ENCODE data around the gene GFRA4.

Gene GFRA4

DNA sequence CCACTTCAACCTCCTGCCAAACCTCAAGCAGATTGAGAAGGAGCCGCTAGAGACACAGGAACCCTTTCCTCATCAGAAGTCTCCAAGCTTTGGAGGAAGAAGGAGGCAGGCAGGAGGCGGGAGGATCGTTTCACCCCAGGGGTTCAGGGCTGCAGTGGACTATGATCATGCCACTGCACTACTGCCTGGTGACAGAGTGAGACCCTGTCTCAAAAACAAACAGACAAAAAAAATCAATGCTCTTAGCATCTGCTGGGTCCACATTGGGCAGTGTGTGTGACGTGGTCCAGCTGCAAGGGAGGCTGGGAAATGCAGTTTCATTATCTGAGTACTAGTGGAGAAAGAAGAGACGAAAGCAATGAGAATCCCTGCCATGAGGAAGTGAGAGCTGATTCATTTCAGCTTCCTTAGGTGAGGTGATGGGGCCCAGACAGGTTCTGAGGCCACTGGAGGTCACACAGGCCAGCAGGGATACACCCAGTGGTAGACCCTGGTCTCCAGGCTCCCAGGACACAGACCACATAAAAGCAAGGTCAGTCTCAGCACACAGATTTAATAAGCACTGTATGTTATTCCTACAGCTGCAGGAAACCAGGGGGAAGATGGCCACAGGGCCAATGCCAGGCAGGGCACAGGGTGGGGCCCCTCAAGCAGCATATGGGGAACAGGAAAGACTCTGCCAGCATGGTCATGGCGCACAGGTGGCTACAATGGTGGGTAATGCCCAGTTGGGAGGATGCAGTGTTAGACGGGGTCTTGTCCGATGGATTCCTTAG lies 4.3 kb downstream of the GFRA4 start:
- TF ChIP-seq, protein P1, sequence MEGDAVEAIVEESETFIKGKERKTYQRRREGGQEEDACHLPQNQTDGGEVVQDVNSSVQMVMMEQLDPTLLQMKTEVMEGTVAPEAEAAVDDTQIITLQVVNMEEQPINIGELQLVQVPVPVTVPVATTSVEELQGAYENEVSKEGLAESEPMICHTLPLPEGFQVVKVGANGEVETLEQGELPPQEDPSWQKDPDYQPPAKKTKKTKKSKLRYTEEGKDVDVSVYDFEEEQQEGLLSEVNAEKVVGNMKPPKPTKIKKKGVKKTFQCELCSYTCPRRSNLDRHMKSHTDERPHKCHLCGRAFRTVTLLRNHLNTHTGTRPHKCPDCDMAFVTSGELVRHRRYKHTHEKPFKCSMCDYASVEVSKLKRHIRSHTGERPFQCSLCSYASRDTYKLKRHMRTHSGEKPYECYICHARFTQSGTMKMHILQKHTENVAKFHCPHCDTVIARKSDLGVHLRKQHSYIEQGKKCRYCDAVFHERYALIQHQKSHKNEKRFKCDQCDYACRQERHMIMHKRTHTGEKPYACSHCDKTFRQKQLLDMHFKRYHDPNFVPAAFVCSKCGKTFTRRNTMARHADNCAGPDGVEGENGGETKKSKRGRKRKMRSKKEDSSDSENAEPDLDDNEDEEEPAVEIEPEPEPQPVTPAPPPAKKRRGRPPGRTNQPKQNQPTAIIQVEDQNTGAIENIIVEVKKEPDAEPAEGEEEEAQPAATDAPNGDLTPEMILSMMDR (conservative IDR thresholded peaks at IDR 0.05; ENCODE audit: low read length): no peak
- no peak for DNase-seq (ENCODE audit: low read depth)
- H3K4me3 ChIP-seq (ENCODE audit: low read length): no peak overlapping the region

DNA sequence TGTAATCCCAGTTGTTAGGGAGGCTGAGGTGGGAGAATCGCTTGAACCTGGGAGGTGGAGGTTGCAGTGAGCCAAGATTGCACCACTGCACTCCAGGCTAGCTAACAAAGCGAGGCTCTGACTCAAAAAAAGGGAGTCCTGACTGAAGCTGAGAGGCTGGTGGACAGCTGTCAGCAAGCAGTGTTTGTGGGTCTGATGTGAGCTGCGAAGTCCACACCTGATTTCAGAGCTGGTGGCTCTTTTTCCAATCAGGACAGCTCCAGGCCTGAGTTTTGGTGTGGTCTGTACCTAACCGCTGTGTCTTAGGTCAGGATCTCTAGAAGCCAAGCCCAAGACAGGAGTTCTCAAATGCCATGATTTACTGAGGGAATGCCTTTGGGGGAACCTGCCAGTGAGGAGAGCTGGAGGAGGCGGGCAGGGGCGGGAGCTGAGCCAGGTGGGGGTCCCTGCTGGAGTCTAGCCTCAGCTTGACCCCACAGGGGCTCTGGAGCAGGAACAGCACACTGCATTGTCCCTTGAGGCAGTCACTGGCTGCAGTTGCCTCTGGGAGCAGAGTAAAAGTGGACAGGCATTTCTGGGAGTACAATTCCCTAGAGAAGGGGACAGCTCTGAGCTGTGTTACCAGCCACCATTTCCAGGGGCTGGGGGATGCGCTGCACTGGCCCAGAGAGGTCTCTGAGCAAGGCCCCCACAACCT lies 5.0 kb downstream of the GFRA4 start:
- H3K4me3 ChIP-seq (ENCODE audit: low read length): no peak overlapping the region
- TF ChIP-seq, protein P1 (conservative IDR thresholded peaks at IDR 0.05; ENCODE audit: low read length): no peak

DNA sequence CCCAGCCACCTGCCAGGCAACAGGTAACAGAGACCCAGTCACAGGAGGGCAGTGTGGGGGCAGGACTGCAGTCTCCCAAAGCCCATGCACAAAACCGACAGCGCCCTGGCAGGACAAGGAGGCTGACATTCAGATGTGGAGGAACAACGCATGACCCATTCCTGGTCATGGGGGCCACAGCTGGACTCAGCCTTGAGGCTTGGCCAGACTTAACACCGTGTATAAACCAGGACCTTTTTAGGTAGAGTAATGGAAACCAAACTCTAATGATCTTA lies 8.1 kb downstream of the GFRA4 start:
- DNase-seq (ENCODE audit: low read depth): no peak
- no peak overlapping the region for H3K4me3 ChIP-seq (ENCODE audit: low read length)
- TF ChIP-seq, protein P1 (conservative IDR thresholded peaks at IDR 0.05; ENCODE audit: low read length): no peak

More for the DNA sequence above, 5.0 kb downstream of the GFRA4 start:
- DNase-seq (ENCODE audit: low read depth): no peak

DNA sequence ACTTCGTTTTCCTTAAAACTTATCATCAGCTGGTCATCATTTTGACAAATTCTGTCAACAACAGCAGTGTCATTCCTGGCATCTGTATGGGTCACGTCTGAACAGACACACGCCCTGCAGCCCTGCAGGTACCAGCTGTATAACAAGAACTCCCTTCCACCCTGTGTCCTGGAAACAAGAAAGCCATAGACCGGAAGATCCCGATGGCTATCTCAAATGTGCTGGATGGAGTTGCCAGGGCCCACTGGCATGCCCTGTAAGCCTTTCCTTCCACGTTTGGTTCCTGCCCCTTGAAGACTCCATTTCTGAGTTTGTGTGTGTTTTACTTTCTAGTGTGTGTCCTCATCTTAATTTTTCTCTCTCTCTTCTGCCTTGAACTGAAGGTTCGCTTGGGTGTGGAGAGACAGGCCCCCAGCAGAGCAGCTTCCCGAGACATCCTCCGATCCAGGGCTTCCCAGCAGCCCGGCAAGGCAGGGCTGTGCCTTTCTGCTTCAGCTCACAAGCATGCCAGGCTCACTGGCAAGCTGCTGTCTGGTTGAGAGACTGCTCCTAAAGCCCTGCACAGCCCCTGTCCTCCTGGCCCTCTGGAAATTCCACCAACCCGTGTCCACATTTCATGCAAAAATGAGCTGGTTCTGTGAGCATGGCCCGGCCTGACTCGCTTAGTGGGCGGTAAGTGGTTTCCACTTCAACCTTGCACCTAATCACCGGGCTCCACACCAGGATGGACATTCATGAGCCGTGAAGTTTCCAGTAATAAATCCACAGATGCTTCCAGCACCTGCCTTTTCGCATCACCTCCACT lies 8.7 kb downstream of the GFRA4 start:
- TF ChIP-seq, protein P1 (conservative IDR thresholded peaks at IDR 0.05; ENCODE audit: low read length): no peak
- DNase-seq (ENCODE audit: low read depth): no peak
- H3K4me3 ChIP-seq (ENCODE audit: low read length): no peak overlapping the region

DNA sequence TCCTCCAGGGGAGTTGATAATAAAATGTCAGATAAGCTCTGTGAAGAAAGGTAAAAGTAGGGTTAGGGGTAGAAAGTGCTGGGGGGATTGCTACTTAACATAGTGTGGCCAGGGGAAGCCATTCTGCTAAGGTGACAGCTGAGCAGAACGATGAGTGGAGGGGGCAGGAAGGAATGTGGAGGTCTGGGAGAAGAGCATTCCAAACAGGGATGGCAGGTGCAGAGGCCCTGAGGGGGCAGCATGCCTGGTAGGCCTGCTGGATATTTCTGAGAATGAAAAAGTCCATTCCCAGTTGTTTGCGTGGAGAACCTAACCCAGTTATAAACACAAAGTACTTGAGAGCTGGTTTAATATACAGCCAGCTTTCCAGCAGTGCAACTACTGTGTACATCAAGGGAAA lies 9.3 kb downstream of the GFRA4 start:
- no peak overlapping the region for H3K4me3 ChIP-seq (ENCODE audit: low read length)
- TF ChIP-seq, protein P1 (conservative IDR thresholded peaks at IDR 0.05; ENCODE audit: low read length): no peak
- DNase-seq (ENCODE audit: low read depth): no peak

DNA sequence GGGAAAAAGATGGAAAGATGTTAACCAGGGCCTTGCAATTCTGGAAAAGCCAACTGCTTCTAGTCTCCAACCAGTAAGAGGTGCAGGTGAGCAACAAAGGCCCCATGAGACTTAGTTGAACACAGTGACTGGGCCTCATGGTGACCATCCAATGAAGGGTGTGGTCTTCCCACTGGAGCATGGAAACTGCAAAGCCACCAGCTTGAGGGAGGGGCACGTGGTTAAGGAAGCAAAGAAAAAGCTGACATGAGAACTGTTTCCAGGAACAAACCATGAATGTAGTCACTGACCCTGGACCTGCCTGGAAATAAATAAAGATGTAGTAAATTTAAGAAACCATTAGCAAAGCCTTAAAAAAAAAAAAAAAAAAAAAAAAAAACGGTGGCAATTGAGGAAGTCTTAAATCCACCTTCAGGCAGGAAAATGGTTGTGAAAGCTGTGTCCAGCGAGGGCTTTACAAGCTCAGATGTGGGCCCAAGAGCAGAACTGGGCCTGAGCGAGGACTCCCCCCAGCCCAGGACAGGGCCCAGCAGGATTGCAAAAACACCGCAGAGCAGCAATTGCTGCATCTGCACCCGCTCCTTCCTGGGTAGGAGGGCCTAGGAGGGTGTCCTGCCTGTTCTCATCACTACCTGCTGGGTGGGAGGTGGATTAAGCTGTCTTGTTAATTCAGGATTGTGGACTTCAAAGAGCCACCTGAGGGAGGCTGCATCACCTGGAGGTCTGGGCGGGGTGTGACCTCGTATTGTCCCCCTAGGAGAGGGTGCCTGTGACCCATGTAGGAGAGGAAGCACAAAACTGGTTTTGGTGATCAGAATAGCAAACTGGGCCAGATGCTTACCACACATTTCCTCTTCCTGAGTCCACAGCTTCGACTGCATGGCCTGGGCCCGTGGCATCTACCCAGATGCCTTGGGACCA lies 10.3 kb downstream of the GFRA4 start:
- no peak overlapping the region for H3K4me3 ChIP-seq (ENCODE audit: low read length)
- no peak for DNase-seq (ENCODE audit: low read depth)
- TF ChIP-seq, protein P1 (conservative IDR thresholded peaks at IDR 0.05; ENCODE audit: low read length): no peak
